D341Med (cell line): ENCODE measurements around the gene SPATA20.
A peak's percentile ranks its signal among the peaks of the same experiment; 100 is the strongest.

Experiments
- DNase-seq: peaks from one replicate; pipeline ENCODE4 v3.0.0; 2012; ENCODE audit warnings: low spot score

SPATA20 gene

GRCh38 chr17:50602836-50603235 lies 55.9 kb downstream of the SPATA20 start:
- no peak for DNase-seq

GRCh38 chr17:50603340-50603739 lies 56.4 kb downstream of the SPATA20 start:
- DNase-seq, result peak; percentile 73

- DNase-seq, result peak; percentile 97
These were observed 57.5 kb downstream of the SPATA20 start for GRCh38 chr17:50604513-50604912.

GRCh38 chr17:50605429-50605828 lies 58.5 kb downstream of the SPATA20 start:
- no peak for DNase-seq
